Effector memory CD4-positive, alpha-beta T cell (primary cell): ENCODE data around the gene SPANXD.
"Not testable (repeated sequence)": the region's sequence is repeated elsewhere in the genome, so short reads cannot be mapped to it uniquely, and the experiment has no call there.

ENCODE experiments used
- DNase-seq, 3 donors: peaks; one replicate each; pipeline ENCODE4 v3.0.0-alpha.2; 2020
- H3K27ac ChIP-seq: 2 replicates; pipeline ENCODE4 v1.7.0; 2013; ENCODE audit warnings: mild to moderate bottlenecking, low read length, moderate library complexity; ENCODE audit not compliant: insufficient read depth, poor library complexity, severe bottlenecking
- H3K27me3 ChIP-seq: replicated peaks from 2 replicates; pipeline ENCODE4 v1.7.0; 2013; ENCODE audit warnings: mild to moderate bottlenecking, low read length; ENCODE audit not compliant: insufficient read depth, control insufficient read depth, poor library complexity, severe bottlenecking
- H3K36me3 ChIP-seq: 2 replicates; pipeline ENCODE4 v1.7.0; 2013; ENCODE audit warnings: mild to moderate bottlenecking, low read length, moderate library complexity; ENCODE audit not compliant: control insufficient read depth, insufficient read depth
- H3K4me1 ChIP-seq: 2 replicates; pipeline ENCODE4 v1.7.0; 2013; ENCODE audit warnings: low read length, mild to moderate bottlenecking; ENCODE audit not compliant: control insufficient read depth, insufficient read depth, poor library complexity, severe bottlenecking
- H3K4me3 ChIP-seq: 2 replicates; pipeline ENCODE4 v1.7.0; 2013; ENCODE audit warnings: low read length, low read depth, mild to moderate bottlenecking; ENCODE audit not compliant: insufficient read depth, poor library complexity, severe bottlenecking
- H3K9me3 ChIP-seq: 2 replicates; pipeline ENCODE4 v1.7.0; 2013; ENCODE audit warnings: mild to moderate bottlenecking, low read length, moderate library complexity; ENCODE audit not compliant: control insufficient read depth
- total RNA-seq, 3 donors: gene quantifications; one replicate each; lab custom pipeline; 2026; lab: John Stamatoyannopoulos, UW

SPANXD gene
- 0 reads per million in 3 donors for total RNA-seq

- not testable (repeated sequence) for H3K4me1 ChIP-seq, H3K9me3 ChIP-seq, H3K36me3 ChIP-seq, DNase-seq, H3K27ac ChIP-seq, H3K4me3 ChIP-seq, H3K27me3 ChIP-seq
These were observed at the start of gene SPANXD for GRCh38 chrX:141698639-141699038. TSS of gene SPANXD (minus strand) at chrX:141698739. CDS start at chrX:141698405, 334 bp downstream.

DNA sequence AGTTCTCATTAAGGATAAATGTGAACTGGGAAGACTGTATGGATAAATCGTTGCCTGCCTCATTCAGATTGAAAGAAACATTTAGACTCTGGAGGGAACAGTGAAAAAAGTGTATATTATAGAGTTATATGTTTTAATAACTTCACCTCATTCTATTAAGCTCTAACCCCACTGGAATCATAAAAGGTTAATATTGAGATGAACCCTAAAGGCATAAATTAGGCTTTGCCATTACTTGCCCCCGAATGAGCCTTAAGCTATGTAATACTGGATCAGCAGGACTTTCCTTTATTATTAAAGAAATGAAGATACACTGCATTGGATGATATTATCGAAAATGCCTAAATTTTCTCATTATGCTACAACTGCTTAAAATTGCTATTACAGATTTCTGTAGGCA, 44.1 kb upstream of the SPANXD start:
- Histone ChIP-seq H3K36me3 (no peaks in the 10 kb centered on the region), H3K9me3 (no peaks in the 10 kb centered on the region), H3K4me3 (no peak overlapping the region), H3K4me1 (no peaks in the 10 kb centered on the region), H3K27me3 (no peaks in the 10 kb centered on the region), H3K27ac (no peak overlapping the region)
- no peak for DNase-seq

- Histone ChIP-seq H3K4me1 (no peaks in the 10 kb centered on the region), H3K36me3 (no peaks in the 10 kb centered on the region), H3K27me3 (no peaks in the 10 kb centered on the region), H3K27ac (no peak overlapping the region), H3K4me3 (no peak overlapping the region), H3K9me3 (no peaks in the 10 kb centered on the region)
- DNase-seq = no peak
These were observed 38.1 kb upstream of the SPANXD start for GRCh38 chrX:141736656-141737055.

DNA sequence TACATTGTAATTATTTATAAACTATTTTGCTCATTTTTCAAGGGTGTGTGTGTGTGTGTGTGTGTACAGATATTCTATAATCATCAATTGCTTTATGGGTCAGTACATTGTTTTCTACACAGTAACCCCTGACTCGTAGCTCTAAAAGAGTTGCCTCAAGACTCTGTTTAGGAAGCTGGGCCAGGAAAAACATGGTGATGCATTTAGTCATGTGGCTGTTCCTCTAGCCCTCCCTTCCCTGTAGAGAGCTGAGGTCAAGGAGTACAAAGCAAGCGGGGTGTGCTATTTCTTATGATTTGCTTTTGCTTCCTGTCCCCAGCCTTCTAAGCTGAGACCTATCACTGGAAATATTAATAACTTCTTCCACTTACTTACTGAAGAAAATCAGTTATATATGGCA, 34.8 kb upstream of the SPANXD start:
- no peak overlapping the region for H3K27ac ChIP-seq
- H3K27me3 ChIP-seq = no peaks in the 10 kb centered on the region
- no peaks in the 10 kb centered on the region for H3K4me1 ChIP-seq
- H3K36me3 ChIP-seq = no peaks in the 10 kb centered on the region
- no peaks in the 10 kb centered on the region for H3K9me3 ChIP-seq
- no peak for DNase-seq
- H3K4me3 ChIP-seq = no peak overlapping the region

DNA sequence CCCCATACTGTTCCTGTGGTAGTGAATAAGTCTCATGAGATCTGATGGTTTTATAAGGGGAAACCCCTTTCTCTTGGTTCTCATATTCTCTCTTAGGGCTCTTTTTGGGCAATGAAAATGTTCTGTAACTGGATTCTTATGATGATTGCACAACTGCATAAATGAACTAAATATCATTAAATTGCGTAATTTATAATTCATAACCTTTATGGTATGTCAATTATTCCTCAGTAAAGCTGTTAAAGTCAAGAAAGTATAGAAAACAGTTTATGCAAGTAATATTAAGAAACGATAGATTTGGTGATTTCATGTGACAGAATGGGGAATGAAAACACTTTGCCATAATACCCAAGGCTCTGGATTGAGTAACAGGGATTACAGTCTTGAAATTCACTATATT, 33.5 kb upstream of the SPANXD start:
- Histone ChIP-seq H3K36me3 (no peaks in the 10 kb centered on the region), H3K9me3 (no peaks in the 10 kb centered on the region), H3K27me3 (no peaks in the 10 kb centered on the region), H3K27ac (no peak overlapping the region), H3K4me3 (no peak overlapping the region), H3K4me1 (no peaks in the 10 kb centered on the region)
- DNase-seq = no peak

DNA sequence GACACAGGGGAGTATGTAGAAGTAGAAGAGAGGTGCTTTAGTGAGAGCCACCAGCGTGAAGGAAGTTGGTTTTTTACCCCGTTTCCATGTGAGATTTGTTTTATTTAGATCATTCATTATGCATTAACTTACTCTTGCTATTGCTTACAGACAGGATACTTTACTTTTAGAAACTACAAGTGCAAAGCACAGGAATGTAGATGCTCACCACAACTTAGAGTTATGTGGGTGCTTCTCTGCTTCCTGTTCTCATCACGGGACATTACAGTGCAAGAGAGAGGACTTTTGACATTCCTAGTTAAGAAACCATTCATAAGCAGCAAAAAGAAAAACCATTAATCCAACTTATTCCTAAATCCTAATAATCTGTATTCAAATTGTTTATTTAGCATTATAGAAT, 25.6 kb upstream of the SPANXD start:
- no peaks in the 10 kb centered on the region for H3K36me3 ChIP-seq
- H3K9me3 ChIP-seq = no peaks in the 10 kb centered on the region
- no peaks in the 10 kb centered on the region for H3K4me1 ChIP-seq
- H3K27me3 ChIP-seq = no peaks in the 10 kb centered on the region
- H3K27ac ChIP-seq = no peak overlapping the region
- no peak for DNase-seq
- no peak overlapping the region for H3K4me3 ChIP-seq

DNA sequence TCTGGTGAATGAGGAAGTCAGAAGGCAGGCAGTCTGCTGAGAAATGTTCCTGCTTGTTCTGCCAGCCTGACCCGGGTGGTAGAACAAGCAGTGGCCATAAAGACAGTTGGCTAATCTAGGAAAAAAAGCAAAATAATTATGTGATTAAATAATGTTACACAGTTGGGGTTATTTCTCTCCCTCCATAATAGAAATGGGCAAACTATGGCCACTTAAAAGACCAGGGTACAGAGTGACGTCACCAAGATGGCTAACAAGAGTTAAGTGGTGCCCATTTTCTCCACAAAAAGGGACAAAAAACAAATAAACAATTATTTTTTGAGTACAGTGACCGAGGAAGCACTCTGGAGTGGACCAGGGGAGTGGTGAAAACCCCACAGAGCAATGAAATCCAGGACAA, 16.1 kb upstream of the SPANXD start:
- DNase-seq = no peak
- Histone ChIP-seq H3K9me3 (no peaks in the 10 kb centered on the region), H3K27ac (no peak overlapping the region), H3K4me1 (no peaks in the 10 kb centered on the region), H3K27me3 (no peaks in the 10 kb centered on the region), H3K4me3 (no peak overlapping the region), H3K36me3 (no peaks in the 10 kb centered on the region)

DNA sequence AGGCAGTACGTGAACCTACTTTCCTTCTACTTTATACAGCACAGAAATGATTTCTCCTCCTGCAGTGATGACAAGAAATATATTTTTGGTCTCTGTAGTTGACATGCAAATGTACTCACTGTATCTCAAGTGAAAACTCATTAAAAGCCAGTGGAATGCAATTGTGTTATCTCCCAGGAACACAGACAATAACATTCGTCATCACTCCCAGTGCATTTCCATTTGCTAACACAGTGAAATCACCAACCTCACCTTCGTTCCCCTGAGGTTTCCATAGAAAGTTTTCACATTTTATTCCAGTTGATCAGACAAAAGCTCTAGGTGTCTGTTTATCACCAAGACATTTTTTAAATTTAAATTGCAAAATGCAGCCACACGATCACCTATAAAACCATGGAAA, 2.5 kb upstream of the SPANXD start:
- no peak for DNase-seq
- Histone ChIP-seq H3K27me3 (no peaks in the 10 kb centered on the region), H3K36me3 (no peaks in the 10 kb centered on the region), H3K4me3 (no peak overlapping the region), H3K9me3 (no peaks in the 10 kb centered on the region), H3K4me1 (no peaks in the 10 kb centered on the region), H3K27ac (no peak overlapping the region)

GRCh38 chrX:141673946-141674345, 24.6 kb downstream of the SPANXD start:
- no peaks in the 10 kb centered on the region for H3K4me1 ChIP-seq
- H3K9me3 ChIP-seq = no peaks in the 10 kb centered on the region
- DNase-seq = no peak
- no peak overlapping the region for H3K27ac ChIP-seq
- H3K27me3 ChIP-seq = no peaks in the 10 kb centered on the region
- no peaks in the 10 kb centered on the region for H3K36me3 ChIP-seq
- no peak overlapping the region for H3K4me3 ChIP-seq

- H3K4me3 ChIP-seq = no peak overlapping the region
- no peaks in the 10 kb centered on the region for H3K36me3 ChIP-seq
- no peaks in the 10 kb centered on the region for H3K4me1 ChIP-seq
- no peaks in the 10 kb centered on the region for H3K27me3 ChIP-seq
- DNase-seq = no peak
- H3K27ac ChIP-seq = no peak overlapping the region
- H3K9me3 ChIP-seq = no peaks in the 10 kb centered on the region
These were observed 28.9 kb downstream of the SPANXD start for GRCh38 chrX:141669689-141670088.

- no peak overlapping the region for H3K27ac ChIP-seq
- H3K27me3 ChIP-seq = no peaks in the 10 kb centered on the region
- H3K9me3 ChIP-seq = no peaks in the 10 kb centered on the region
- H3K4me3 ChIP-seq = no peak overlapping the region
- H3K4me1 ChIP-seq = no peaks in the 10 kb centered on the region
- H3K36me3 ChIP-seq = no peaks in the 10 kb centered on the region
- DNase-seq = no peak
These were observed 30.2 kb downstream of the SPANXD start for GRCh38 chrX:141668371-141668770.
